MCF 10A (cell line): Measurements from ENCODE around the gene WFIKKN2. TPM values are rescaled to one million over a fixed set of nuclear protein-coding genes. Genes with fewer than 3 reads are reported as not detected.

Source experiments
- BruUV-seq: library from RNA; stranded (reverse); fragments of 400-500 nt; replicated peaks from 2 replicates; lab custom pipeline; 2021; lab: Mats Ljungman, UMichigan
- CTCF ChIA-PET: fragments of 300-600 bp; sonication (Branson Sonifier 250); formaldehyde crosslinking; extraction: SDS; loops from one replicate; lab custom pipeline; 2021; ENCODE audit warnings: antibody characterized with exemption, inconsistent platforms; lab: Yijun Ruan, JAX
- POLR2A ChIA-PET: fragments of 300-600, 350-650 bp; sonication (Branson Sonifier 250); formaldehyde crosslinking; extraction: SDS; loops from one replicate; lab custom pipeline; 2020; ENCODE audit warnings: antibody characterized with exemption, inconsistent platforms; lab: Yijun Ruan, JAX
- DNase-seq: peaks from one replicate; pipeline ENCODE4 v3.0.0-alpha.2; 2018; ENCODE audit not compliant: unreplicated experiment
- H3K27ac Mint-ChIP-seq: one replicate; pipeline ENCODE4 v1.8.0; 2022; ENCODE audit warnings: mild to moderate bottlenecking, low read depth, mixed read lengths; ENCODE audit not compliant: unreplicated experiment
- H3K27me3 Mint-ChIP-seq: one replicate; pipeline ENCODE4 v1.8.0; 2022; ENCODE audit warnings: mixed read lengths; ENCODE audit not compliant: insufficient read depth, unreplicated experiment
- H3K36me3 Mint-ChIP-seq: one replicate; pipeline ENCODE4 v1.8.0; 2022; ENCODE audit warnings: mild to moderate bottlenecking, moderate library complexity, mixed read lengths; ENCODE audit not compliant: insufficient read depth, unreplicated experiment
- H3K4me1 Mint-ChIP-seq: one replicate; pipeline ENCODE4 v1.8.0; 2022; ENCODE audit warnings: mixed read lengths; ENCODE audit not compliant: insufficient read depth, unreplicated experiment
- H3K4me3 Mint-ChIP-seq: one replicate; pipeline ENCODE4 v1.8.0; 2022; ENCODE audit warnings: mild to moderate bottlenecking, moderate library complexity, mixed read lengths; ENCODE audit not compliant: unreplicated experiment
- H3K9me3 Mint-ChIP-seq: one replicate; pipeline ENCODE4 v1.8.0; 2022; ENCODE audit warnings: mixed read lengths; ENCODE audit not compliant: unreplicated experiment
- CTCF ChIP-seq: fragments of 200-600 bp; IDR thresholded peaks from one replicate; pipeline ENCODE4 v1.8.0; 2022; ENCODE audit warnings: antibody characterized with exemption, mild to moderate bottlenecking; ENCODE audit not compliant: unreplicated experiment
- intact Hi-C: fragments of 100-400 bp; cut with micrococcal nuclease; formaldehyde crosslinking; loops from 2 replicates; pipeline ENCODE4 v1.14.1; 2022
- total RNA-seq: library from RNA; stranded (reverse); gene quantifications from 2 replicates; pipeline ENCODE4 v1.2.3, GENCODE V29; 2022

Gene WFIKKN2
- total RNA-seq, 1 experiment from 2014 or later, result not detected

DNA sequence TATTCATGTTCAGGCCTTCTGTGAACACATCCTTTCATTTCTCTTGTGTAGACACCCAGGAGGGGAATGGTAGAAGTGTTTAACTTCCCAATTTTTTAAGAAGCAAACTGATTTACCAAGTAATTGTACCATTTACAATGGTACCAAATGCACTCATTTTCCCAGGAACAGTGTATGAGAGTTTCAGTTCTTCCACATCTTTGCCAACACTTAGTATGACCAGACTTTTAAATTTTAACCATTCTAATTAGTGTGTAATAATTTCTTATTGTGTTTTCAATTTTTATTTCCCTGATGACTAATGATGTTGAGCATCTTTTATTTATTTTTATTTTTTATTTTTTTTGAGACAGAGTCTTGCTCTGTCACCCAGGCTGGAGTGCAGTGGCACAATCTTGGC, 10.2 kb upstream of the WFIKKN2 start:
- no TSS peak for BruUV-seq
- Mint-ChIP-seq H3K36me3 (no peaks in the 10 kb centered on the region), H3K4me1 (no peaks in the 10 kb centered on the region), H3K9me3 (no peaks in the 10 kb centered on the region), H3K4me3 (no peak overlapping the region), H3K27ac (no peak overlapping the region), H3K27me3 (no peaks in the 10 kb centered on the region)
- ChIA-PET CTCF (interaction anchor here (0.7 kb wide), 1 partner anchor 16 kb away, joined by 3 read pairs; no protein-coding TSS in a partner anchor), POLR2A (no interaction called here)
- intact Hi-C loops, result no loop called here
- no peak for TF ChIP-seq CTCF
- no peak for DNase-seq

DNA sequence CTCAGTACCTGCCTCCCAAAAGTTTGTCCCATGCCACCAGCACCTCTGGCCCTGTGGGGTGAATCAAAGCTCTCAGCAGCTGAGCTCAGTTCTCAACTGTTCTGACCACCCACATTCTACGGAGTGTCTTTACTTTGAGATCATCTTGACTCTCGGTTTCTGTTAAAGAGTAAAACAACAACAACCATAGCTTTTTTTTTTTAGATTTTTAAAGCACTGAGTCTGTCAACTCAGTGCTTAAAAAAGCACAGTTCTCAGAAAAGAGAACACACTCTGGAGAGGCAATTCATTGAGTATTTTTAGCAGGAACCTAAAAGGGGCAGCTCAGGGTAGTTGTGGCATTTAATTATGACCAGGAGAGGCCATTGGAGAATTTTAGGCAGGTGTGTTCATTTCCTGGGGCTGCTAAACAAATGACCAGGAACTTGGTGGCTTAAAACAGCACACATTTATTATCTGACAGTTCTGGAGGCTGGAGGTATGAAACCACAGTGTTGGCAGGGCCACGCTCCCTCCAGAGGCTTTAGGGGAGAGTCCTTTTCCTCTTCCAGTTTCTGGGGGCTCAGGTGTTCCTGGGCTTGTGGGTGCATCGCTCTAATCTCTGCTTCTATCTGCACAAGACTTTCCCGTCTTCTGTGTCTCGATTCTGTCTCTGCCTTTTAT, 6.7 kb upstream of the WFIKKN2 start:
- CTCF ChIA-PET, result interaction anchor here (0.6 to 1.3 kb wide), 4 partner anchors 10 to 42 kb away, joined by 3 read pairs; no protein-coding TSS in a partner anchor
- Mint-ChIP-seq H3K27me3 (no peaks in the 10 kb centered on the region), H3K4me3 (no peak overlapping the region), H3K9me3 (no peaks in the 10 kb centered on the region), H3K36me3 (no peaks in the 10 kb centered on the region), H3K4me1 (no peaks in the 10 kb centered on the region), H3K27ac (no peak overlapping the region)
- intact Hi-C loops, result no loop called here
- POLR2A ChIA-PET, result interaction anchor here (1.5 kb wide), 1 partner anchor 43 kb away, joined by 3 read pairs; no protein-coding TSS in a partner anchor
- DNase-seq, result no peak
- no peak for TF ChIP-seq CTCF
- BruUV-seq, result no TSS peak

DNA sequence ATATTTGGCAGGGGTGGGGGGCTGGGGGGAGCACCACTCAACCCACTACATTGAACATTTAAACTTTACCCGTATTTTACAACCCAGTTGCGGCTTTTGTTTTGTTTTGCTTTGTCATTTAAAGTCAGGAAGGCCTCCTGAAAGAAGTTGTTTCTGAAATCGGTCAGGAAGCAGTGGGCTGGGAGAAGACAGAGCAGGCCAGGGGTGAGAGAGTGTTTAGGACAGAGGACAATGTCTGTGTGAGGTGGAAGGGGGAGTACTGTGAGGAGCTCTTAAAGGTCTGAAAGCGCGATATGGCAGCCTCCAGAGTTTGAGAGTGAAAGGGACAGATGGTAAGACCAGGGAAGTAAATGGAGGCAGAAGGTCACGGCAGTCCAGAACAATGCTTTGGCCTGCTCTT, 6.1 kb upstream of the WFIKKN2 start:
- ChIA-PET POLR2A (interaction anchor here (1.5 kb wide), 1 partner anchor 43 kb away, joined by 3 read pairs; no protein-coding TSS in a partner anchor), CTCF (interaction anchor here (1.3 to 1.8 kb wide), 2 partner anchors 23 to 46 kb away, joined by 3 to 8 read pairs; no protein-coding TSS in a partner anchor)
- no TSS peak for BruUV-seq
- H3K4me3 Mint-ChIP-seq, result no peak overlapping the region
- intact Hi-C loops, result no loop called here
- no peaks in the 10 kb centered on the region for H3K4me1 Mint-ChIP-seq
- no peak for DNase-seq
- no peak for TF ChIP-seq CTCF
- H3K9me3 Mint-ChIP-seq, result no peaks in the 10 kb centered on the region
- no peaks in the 10 kb centered on the region for H3K27me3 Mint-ChIP-seq
- no peaks in the 10 kb centered on the region for H3K36me3 Mint-ChIP-seq
- no peak overlapping the region for H3K27ac Mint-ChIP-seq

- POLR2A ChIA-PET, result interaction anchor here (0.6 kb wide), 1 partner anchor 8 kb away, joined by 5 read pairs; no protein-coding TSS in a partner anchor
- no peak overlapping the region for H3K27ac Mint-ChIP-seq
- intact Hi-C loops, result no loop called here
- H3K4me1 Mint-ChIP-seq, result no peaks in the 10 kb centered on the region
- TF ChIP-seq CTCF, result no peak
- H3K9me3 Mint-ChIP-seq, result no peaks in the 10 kb centered on the region
- CTCF ChIA-PET, result interaction anchor here (0.6 to 1.8 kb wide), 5 partner anchors 13 to 55 kb away, joined by 3 to 8 read pairs (median 4); no protein-coding TSS in a partner anchor
- no peak for DNase-seq
- no peak overlapping the region for H3K4me3 Mint-ChIP-seq
- H3K36me3 Mint-ChIP-seq, result no peaks in the 10 kb centered on the region
- H3K27me3 Mint-ChIP-seq, result no peaks in the 10 kb centered on the region
- no TSS peak for BruUV-seq
Observed at GRCh38 chr17:50830352-50830751, 5.0 kb upstream of the WFIKKN2 start.
